ENCODE data around the gene ERCC6L2.

- TF ChIP-seq CTCF (IDR thresholded peaks at IDR 0.05 in 2 of 3, conservative IDR thresholded peaks at IDR 0.05 in 1 of 3; ENCODE audit: control insufficient read depth in 2 of 3, extremely low read depth in 1 of 3, insufficient read depth in 1 of 3, low read depth in 3 of 3, low read length in 3 of 3) (no peak), TARDBP (IDR thresholded peaks at IDR 0.05; ENCODE audit: borderline replicate concordance) (no peak), SKIL (IDR thresholded peaks at IDR 0.05; ENCODE audit: low read depth, poor library complexity, severe bottlenecking) (no peak), RELA (IDR thresholded peaks at IDR 0.05; ENCODE audit: borderline replicate concordance, partially characterized antibody) (no peak), PAX8 (IDR thresholded peaks at IDR 0.05) (no peak), REST (IDR thresholded peaks at IDR 0.05; ENCODE audit: low read depth, low read length) (no peak), BHLHE40 (IDR thresholded peaks at IDR 0.05; ENCODE audit: borderline replicate concordance in 1 of 2, low read depth in 2 of 2, low read length in 1 of 2) (no peak), BRCA1 (IDR thresholded peaks at IDR 0.05; ENCODE audit: low read depth, low read length) (no peak), DPF2 (IDR thresholded peaks at IDR 0.05) (no peak), KAT2A (conservative IDR thresholded peaks at IDR 0.05; ENCODE audit: control insufficient read depth, low read depth, low read length) (no peak), EZH2 (IDR thresholded peaks at IDR 0.05; ENCODE audit: borderline replicate concordance, control insufficient read depth, low read depth, low read length) (no peak), NFYB (IDR thresholded peaks at IDR 0.05; ENCODE audit: insufficient read depth, low read depth, low read length) (no peak), SUZ12 (IDR thresholded peaks at IDR 0.05; ENCODE audit: unreplicated experiment) (no peak), ZNF274 (IDR thresholded peaks at IDR 0.05; ENCODE audit: insufficient read depth, insufficient read length) (no peak)
Observed at GRCh38 chr9:95876595-95876994, 1.1 kb downstream of the ERCC6L2 start.

Data from GM12878 (cell line).